IMR-90 (cell line): ENCODE measurements around the gene ASPA. TPM values are rescaled to one million over a fixed set of nuclear protein-coding genes. Genes with fewer than 3 reads are reported as not detected.

Source experiments
- ATAC-seq: fragments of 200-7000 bp; cut with Tn5 transposase; 2 replicates; pipeline ENCODE4 v1.9.1; 2020; ENCODE audit warnings: low read depth, mild to moderate bottlenecking, moderate library complexity
- BruUV-seq: library from RNA; stranded (reverse); fragments of 400-500 nt; replicated peaks from 2 replicates; lab custom pipeline; 2021; lab: Mats Ljungman, UMichigan
- CTCF ChIA-PET: fragments of 300-600 bp; formaldehyde crosslinking; extraction: SDS; loops from one replicate; lab custom pipeline; 2021; ENCODE audit warnings: antibody characterized with exemption; lab: Yijun Ruan, JAX
- POLR2A ChIA-PET: fragments of 300-600 bp; sonication (Branson Sonifier 250); formaldehyde crosslinking; loops from one replicate; lab custom pipeline; 2022; ENCODE audit warnings: antibody characterized with exemption; ENCODE audit not compliant: unreplicated experiment; lab: Charles Lee
- DNase-seq: peaks from one replicate; pipeline ENCODE4 v3.0.0; 2013
- H2AFZ ChIP-seq: replicated peaks from 2 replicates; pipeline ENCODE3; 2013; ENCODE audit warnings: low read length, mild to moderate bottlenecking; ENCODE audit not compliant: poor library complexity
- H2AK5ac ChIP-seq: 2 replicates; pipeline ENCODE4 v1.6.1; 2013; ENCODE audit warnings: low read depth, low read length, inconsistent platforms
- H2AK9ac ChIP-seq: replicated peaks from 2 replicates; pipeline ENCODE3; 2013; ENCODE audit warnings: mild to moderate bottlenecking, low read depth, low read length, moderate library complexity; ENCODE audit not compliant: poor library complexity
- H2BK120ac ChIP-seq: 2 replicates; pipeline ENCODE4 v1.6.1; 2013; ENCODE audit warnings: low read depth, low read length, inconsistent platforms
- H2BK15ac ChIP-seq: 3 replicates; pipeline ENCODE4 v1.6.1; 2013; ENCODE audit warnings: low read depth, low read length, inconsistent platforms
- H2BK20ac ChIP-seq: 2 replicates; pipeline ENCODE4 v1.6.1; 2013; ENCODE audit warnings: low read depth, mild to moderate bottlenecking, inconsistent platforms, low read length, moderate library complexity
- H2BK5ac ChIP-seq: 2 replicates; pipeline ENCODE4 v1.6.1; 2013; ENCODE audit warnings: mild to moderate bottlenecking, low read depth, low read length, inconsistent platforms; ENCODE audit not compliant: poor library complexity, severe bottlenecking
- H3K14ac ChIP-seq: replicated peaks from 2 replicates; pipeline ENCODE4 v1.6.1; 2013; ENCODE audit warnings: low read depth, low read length, inconsistent platforms
- H3K18ac ChIP-seq: 2 replicates; pipeline ENCODE4 v1.6.1; 2013; ENCODE audit warnings: low read depth, low read length, control low read depth
- H3K23ac ChIP-seq: 2 replicates; pipeline ENCODE4 v1.6.1; 2013; ENCODE audit warnings: low read depth, low read length, inconsistent platforms
- H3K27ac ChIP-seq: 2 replicates; pipeline ENCODE4 v1.5.1; 2013; ENCODE audit warnings: mild to moderate bottlenecking, control low read depth, low read length; ENCODE audit not compliant: insufficient read depth
- H3K27me3 ChIP-seq: 2 replicates; pipeline ENCODE4 v1.6.1; 2013; ENCODE audit warnings: low read length; ENCODE audit not compliant: control insufficient read depth, insufficient read depth
- H3K36me3 ChIP-seq: 2 replicates; pipeline ENCODE4 v1.6.1; 2013; ENCODE audit warnings: low read length, mixed read lengths; ENCODE audit not compliant: control insufficient read depth, insufficient read depth
- H3K4ac ChIP-seq: 2 replicates; pipeline ENCODE4 v1.6.1; 2013; ENCODE audit warnings: low read depth, low read length, inconsistent platforms
- H3K4me1 ChIP-seq: 2 replicates; pipeline ENCODE4 v1.6.1; 2013; ENCODE audit warnings: low read length, mixed read lengths; ENCODE audit not compliant: control insufficient read depth, insufficient read depth
- H3K4me2 ChIP-seq: 2 replicates; pipeline ENCODE4 v1.6.1; 2013; ENCODE audit warnings: low read depth, mild to moderate bottlenecking, control low read depth, low read length, moderate library complexity
- H3K4me3 ChIP-seq: 2 replicates; pipeline ENCODE4 v1.5.1; 2013; ENCODE audit warnings: low read depth, mild to moderate bottlenecking, control low read depth, low read length, moderate library complexity; ENCODE audit not compliant: insufficient read depth
- H3K56ac ChIP-seq: 2 replicates; pipeline ENCODE4 v1.6.1; 2013; ENCODE audit warnings: low read length, inconsistent platforms; ENCODE audit not compliant: insufficient read depth; ENCODE audit errors: extremely low read depth
- H3K79me1 ChIP-seq, 2 experiments: 2 replicates each; pipeline ENCODE4 v1.6.1; 2013; ENCODE audit warnings: low read length in 2 of 2, inconsistent platforms in 1 of 2, low read depth in 1 of 2
- H3K9ac ChIP-seq: 2 replicates; pipeline ENCODE4 v1.6.1; 2013; ENCODE audit warnings: low read depth, low read length, control low read depth
- H3K9me1 ChIP-seq: 2 replicates; pipeline ENCODE4 v1.6.1; 2013; ENCODE audit warnings: low read length, inconsistent platforms; ENCODE audit not compliant: insufficient read depth
- H3K9me3 ChIP-seq: 2 replicates; pipeline ENCODE4 v1.6.1; 2013; ENCODE audit warnings: low read length; ENCODE audit not compliant: control insufficient read depth, insufficient read depth
- H4K20me1 ChIP-seq: 2 replicates; pipeline ENCODE4 v1.6.1; 2013; ENCODE audit warnings: low read length, inconsistent platforms; ENCODE audit not compliant: insufficient read depth
- H4K5ac ChIP-seq: 2 replicates; pipeline ENCODE4 v1.6.1; 2013; ENCODE audit warnings: mild to moderate bottlenecking, low read depth, low read length, control low read depth
- H4K8ac ChIP-seq, 2 experiments: 2 replicates each; pipeline ENCODE4 v1.6.1; 2013; ENCODE audit warnings: low read depth in 2 of 2, low read length in 2 of 2, control low read depth in 1 of 2, inconsistent platforms in 1 of 2
- H4K91ac ChIP-seq: 2 replicates; pipeline ENCODE4 v1.6.1; 2013; ENCODE audit warnings: low read depth, low read length, inconsistent platforms; ENCODE audit not compliant: insufficient read depth
- POLR2A ChIP-seq: IDR thresholded peaks from 2 replicates; pipeline ENCODE4 v1.6.1; 2012; ENCODE audit warnings: mild to moderate bottlenecking, low read depth, low read length
- RAD21 ChIP-seq: IDR thresholded peaks from 2 replicates; pipeline ENCODE4 v1.6.1; 2012; ENCODE audit warnings: low read length, improper control_type of control experiment
- WGBS, 2 experiments: methylation state at CpG; one replicate each; pipeline versions ENCODE4 v1.1.5 to v1.1.7; 2013; ENCODE audit warnings: missing lambda C conversion rate in 2 of 2; ENCODE audit not compliant: insufficient read length in 1 of 2; ENCODE audit errors: extremely low coverage in 2 of 2; 5-methylcytosine and 5-hydroxymethylcytosine counted together
- dilution Hi-C: fragments of 300-500 bp; cut with HindIII; formaldehyde crosslinking; loops from one replicate; pipeline ENCODE4 v1.14.3; 2018; ENCODE audit warnings: low sequenced_read_pairs; ENCODE audit not compliant: unreplicated experiment
- in situ Hi-C: fragments of 300-500 bp; cut with MboI; formaldehyde crosslinking; loops from 3 replicates; pipeline ENCODE4 v1.14.3; 2019; ENCODE audit warnings: low sequenced_read_pairs, inconsistent platforms, mixed read lengths
- intact Hi-C: fragments of 100-400 bp; cut with micrococcal nuclease; formaldehyde crosslinking; loops from 2 replicates; pipeline ENCODE4 v1.10.0; 2022
- polyA plus RNA-seq, 3 experiments: library from polyadenylated mRNA; depleted of rRNA; stranded (reverse); fragments of >200 nt; gene quantifications; 2 replicates each; pipeline ENCODE4 v1.2.3, GENCODE V29; 2012; ENCODE audit warnings: low replicate concordance in 1 of 3
- total RNA-seq: library from RNA; depleted of rRNA; stranded (reverse); fragments of >200 nt; gene quantifications from 2 replicates; pipeline ENCODE4 v1.2.3, GENCODE V29; 2012
- TF ChIP-seq, protein P1 (sequence below): conservative IDR thresholded peaks from 2 replicates; pipeline ENCODE4 v1.5.1; 2012; ENCODE audit warnings: mild to moderate bottlenecking, low read depth, low read length, improper control_type of control experiment

ASPA gene
- total and polyA plus RNA-seq, 2 of the 4 experiments (the other 2 are of a cell fraction) = 0.02 TPM; not detected in 1

DNA sequence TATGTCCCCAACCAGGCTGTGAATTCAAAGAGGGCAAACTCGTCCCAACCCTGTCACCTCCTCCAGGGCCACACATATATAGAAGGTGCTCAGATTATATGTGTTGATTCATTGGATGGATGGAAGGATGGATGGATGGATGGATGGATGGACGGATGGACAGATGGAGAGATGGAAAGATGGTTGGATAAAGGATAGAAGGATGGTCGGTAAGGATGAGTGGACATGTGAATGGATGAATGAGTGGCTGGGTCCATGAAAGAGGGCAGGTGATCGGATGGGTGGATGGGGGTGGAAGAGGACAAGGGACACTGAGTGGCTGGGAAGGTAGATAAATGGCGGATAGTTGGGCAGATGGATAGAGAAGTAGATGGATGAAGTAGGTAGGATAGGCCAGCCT, 51.7 kb downstream of the ASPA start:
- intact Hi-C loops = no loop called here
- DNase-seq = no peak

More for the DNA sequence above, 51.7 kb downstream of the ASPA start:
- H3K27ac ChIP-seq = no peak overlapping the region
- H4K5ac ChIP-seq = no peak overlapping the region
- no peak overlapping the region for H3K4ac ChIP-seq
- no peak overlapping the region for H3K18ac ChIP-seq
- H3K23ac ChIP-seq = no peak overlapping the region
- no peak overlapping the region for H2AK5ac ChIP-seq
- ATAC-seq = no peak
- no peaks in the 10 kb centered on the region for H3K9me1 ChIP-seq
- no peaks in the 10 kb centered on the region for H4K20me1 ChIP-seq
- no peak overlapping the region for H3K56ac ChIP-seq
- no peaks in the 10 kb centered on the region for H3K79me1 ChIP-seq
- H3K4me3 ChIP-seq = no peak overlapping the region
- in situ Hi-C loops (no loop called here), dilution Hi-C loops (no loop called here)
- no peak overlapping the region for H2BK5ac ChIP-seq
- WGBS, 2 experiments = 75 to 100% methylated on average over 2 to 3 of the region's 5 CpGs
- no peaks in the 10 kb centered on the region for H3K4me1 ChIP-seq
- H3K4me2 ChIP-seq = no peak overlapping the region
- no peak overlapping the region for H4K91ac ChIP-seq
- no peak overlapping the region for H2BK20ac ChIP-seq
- ChIA-PET POLR2A (no interaction called here), CTCF (no interaction called here)
- no peaks in the 10 kb centered on the region for H3K36me3 ChIP-seq
- TF ChIP-seq POLR2A (no peak), RAD21 (no peak)
- TF ChIP-seq, protein P1, sequence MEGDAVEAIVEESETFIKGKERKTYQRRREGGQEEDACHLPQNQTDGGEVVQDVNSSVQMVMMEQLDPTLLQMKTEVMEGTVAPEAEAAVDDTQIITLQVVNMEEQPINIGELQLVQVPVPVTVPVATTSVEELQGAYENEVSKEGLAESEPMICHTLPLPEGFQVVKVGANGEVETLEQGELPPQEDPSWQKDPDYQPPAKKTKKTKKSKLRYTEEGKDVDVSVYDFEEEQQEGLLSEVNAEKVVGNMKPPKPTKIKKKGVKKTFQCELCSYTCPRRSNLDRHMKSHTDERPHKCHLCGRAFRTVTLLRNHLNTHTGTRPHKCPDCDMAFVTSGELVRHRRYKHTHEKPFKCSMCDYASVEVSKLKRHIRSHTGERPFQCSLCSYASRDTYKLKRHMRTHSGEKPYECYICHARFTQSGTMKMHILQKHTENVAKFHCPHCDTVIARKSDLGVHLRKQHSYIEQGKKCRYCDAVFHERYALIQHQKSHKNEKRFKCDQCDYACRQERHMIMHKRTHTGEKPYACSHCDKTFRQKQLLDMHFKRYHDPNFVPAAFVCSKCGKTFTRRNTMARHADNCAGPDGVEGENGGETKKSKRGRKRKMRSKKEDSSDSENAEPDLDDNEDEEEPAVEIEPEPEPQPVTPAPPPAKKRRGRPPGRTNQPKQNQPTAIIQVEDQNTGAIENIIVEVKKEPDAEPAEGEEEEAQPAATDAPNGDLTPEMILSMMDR = no peak
- no peak overlapping the region for H3K9ac ChIP-seq
- H3K14ac ChIP-seq = no peak overlapping the region
- no peak overlapping the region for H2BK120ac ChIP-seq
- no peak overlapping the region for H2AK9ac ChIP-seq
- BruUV-seq = no TSS peak
- no peak overlapping the region for H2AFZ ChIP-seq
- H3K9me3 ChIP-seq = no peaks in the 10 kb centered on the region
- no peaks in the 10 kb centered on the region for H3K27me3 ChIP-seq
- H4K8ac ChIP-seq = no peak overlapping the region
- H2BK15ac ChIP-seq = no peak overlapping the region
